ENCODE data around the gene GALNT18.

The GALNT18 gene

DNA sequence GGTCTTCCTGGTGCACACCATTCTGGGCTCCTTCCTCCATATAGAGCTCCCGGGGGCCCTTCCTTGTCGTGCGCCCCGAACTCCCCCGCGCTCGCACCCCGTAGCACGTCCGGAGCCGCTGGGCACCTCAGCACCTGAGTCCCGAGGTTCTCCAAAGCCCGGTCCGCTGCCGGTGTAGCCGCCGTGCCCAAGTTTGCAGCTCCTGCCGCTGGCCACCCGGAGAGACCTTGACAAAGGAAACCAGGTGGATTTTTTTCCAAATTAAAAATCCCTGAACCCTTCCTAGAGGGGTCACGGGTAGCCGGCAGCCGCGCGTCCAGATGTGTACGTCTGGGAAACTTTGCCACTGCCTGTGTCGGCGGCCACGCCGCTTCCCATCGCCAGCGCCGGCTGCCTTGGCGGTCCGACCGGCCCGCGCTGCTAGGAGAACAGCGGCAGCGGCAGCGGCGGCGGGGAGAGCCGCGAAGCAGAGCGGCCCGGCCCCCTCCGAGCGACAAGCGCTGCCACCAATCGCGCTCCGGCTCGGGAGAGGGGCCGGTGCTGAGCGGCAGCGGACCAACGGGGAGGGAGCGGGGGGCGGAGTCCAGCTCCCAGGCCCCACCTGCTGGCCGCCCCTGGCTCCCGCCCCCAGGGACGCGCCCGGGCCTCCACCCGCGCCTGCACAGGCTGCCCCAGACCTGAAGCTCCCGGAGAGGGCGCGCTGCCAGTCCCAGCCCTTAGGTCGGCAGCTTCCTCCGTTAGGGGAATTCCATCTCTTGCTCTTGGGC, at the start of gene GALNT18:
TSS of gene GALNT18 (minus strand) at position 433 of the 767 bp plus-strand sequence.
- ATAC-seq, result peak; percentile 89 to 90

DNA sequence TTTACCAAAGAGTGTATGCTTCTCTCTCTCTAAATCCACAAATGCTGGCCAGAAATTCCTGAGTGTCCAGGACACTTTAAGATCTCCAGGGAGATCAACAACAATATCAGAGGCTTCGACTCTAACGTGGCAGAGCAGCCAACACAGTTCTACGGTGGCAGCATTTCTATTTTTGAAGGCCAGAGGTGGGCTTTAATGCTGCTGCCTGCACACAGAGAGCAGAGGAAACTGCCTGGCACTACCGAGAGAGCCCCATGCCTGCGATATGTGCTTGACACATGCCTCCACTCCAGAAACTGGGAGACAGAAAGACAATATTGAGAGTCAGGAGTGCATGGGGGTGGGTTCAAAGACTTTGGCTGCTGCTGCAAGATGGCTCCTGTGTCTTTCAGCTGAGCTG, 48.8 kb upstream of the GALNT18 start:
- no peak for ATAC-seq

DNA sequence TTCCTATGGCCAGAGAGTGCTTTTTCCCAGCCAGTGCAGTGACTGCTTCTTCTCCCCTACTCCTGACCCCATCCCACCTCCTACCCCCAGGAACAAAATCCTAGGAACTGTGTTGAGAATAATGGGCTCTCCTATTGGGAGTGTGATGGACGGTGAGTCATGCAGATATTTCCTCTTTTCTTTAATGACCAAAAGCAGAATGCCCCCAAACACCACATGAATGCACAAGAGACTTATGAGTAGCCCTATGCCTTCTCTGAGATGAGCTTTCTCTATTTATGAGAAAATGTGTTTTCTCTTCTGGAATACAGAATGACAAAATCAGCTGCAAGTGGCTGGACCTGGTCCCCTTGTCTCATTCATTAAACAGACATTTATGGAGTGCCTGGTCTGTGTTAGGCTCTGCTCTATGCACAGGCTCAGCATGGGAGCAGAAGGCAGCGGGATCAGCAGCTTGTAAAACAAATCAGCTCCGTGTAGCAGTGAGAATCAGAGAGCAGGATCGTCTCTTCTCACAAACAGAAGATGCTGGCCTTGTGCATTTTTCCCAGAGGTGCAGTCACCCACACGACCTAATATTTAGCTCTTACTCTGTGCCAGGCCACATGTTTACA, 47.5 kb upstream of the GALNT18 start:
- ATAC-seq, result no peak

DNA sequence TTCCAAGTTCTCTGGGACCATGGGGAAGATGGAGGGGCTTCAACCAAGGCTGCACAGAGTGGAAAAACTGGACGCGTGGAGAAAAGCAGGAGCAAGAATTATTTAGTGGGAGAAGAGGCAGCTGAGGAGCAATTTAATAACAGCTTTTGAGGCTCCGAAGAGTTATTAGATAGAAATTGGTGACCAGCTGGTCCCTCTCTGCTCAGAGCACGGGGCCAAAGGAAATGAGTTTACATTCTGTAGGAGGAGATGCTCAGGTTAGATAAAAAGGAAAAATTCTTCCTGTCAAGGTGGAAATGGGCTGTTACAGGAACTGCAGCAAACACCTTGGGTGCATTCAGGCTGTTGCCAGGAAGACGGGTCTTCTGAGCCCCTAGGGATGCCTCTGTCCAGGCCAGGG, 47.0 kb upstream of the GALNT18 start:
- no peak for ATAC-seq

DNA sequence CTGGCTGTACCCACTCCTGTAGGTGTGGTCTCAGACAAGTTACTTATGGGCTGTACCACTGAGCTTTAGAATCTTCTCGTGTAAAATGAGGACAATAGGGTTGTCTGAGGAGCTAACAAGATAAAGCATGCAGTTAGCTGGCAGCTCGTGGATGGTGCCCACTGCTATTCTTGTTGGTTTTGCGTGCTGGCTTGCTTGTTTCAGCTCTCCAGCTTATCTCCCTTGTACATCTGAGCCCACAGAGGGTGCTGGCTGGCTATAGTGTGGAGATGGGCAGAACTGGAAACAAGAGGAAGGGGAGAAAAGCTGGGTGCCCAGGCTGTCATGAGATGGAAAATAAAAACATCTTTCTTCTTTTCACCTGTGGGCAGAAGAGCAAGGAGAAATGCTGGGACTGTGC, 46.5 kb upstream of the GALNT18 start:
- no peak for ATAC-seq

DNA sequence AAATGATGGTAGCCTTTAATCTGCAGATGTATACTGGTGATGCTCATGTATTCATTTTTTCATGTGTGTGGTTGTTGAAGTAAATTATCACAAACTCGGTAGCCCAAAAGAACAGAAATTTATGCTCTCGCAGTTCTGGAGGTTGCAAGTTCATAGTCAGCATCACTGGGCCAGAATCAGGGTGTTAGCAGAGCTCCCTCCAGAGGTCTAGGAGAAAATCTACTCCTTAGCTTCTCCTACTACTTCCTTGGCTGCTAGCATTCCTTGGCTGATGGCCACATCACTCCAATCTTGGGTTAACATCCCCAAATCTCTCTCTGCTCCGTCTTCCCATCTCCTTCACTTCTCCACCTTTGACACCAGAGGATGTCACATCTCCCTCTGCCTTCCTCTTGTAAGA, 45.3 kb upstream of the GALNT18 start:
- ATAC-seq, result no peak

DNA sequence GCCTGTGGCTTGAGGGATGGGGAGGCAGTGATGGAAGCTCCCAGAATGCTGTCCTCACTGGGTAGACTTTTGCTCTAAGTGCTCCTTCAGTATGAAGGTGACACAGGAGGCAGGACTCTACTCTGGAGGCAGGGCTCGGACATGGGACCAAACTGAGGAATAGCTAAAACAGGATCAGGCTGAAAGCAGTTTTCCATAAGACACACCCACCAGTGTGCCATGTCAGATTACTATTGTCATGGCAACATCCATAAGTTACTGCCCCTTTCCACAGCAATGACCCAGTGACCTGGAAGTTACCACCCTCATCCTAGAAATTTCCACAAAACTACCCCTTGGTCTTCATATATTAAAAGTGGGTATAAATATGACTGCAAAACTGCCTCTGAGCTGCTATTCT, 43.6 kb upstream of the GALNT18 start:
- ATAC-seq, result no peak

DNA sequence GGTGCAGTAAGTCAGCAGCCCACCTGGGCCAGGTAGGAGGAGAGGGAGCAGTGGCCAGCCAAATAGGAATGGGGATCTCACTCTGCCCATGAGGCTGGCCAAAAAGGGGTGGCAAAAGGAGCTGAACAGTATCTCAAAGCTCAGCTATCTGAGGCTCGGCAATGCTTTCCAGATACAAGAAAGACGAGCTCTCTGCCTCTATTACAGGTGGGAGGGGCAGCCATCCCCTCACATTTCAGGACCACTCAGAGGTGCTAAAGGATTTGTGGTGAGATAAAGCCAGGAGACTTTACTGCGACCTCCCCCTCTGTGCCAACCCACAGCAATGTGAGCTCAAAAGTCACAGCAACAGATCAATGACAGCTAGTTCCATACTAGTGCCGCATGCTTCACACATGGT, 42.1 kb upstream of the GALNT18 start:
- ATAC-seq, result no peak

DNA sequence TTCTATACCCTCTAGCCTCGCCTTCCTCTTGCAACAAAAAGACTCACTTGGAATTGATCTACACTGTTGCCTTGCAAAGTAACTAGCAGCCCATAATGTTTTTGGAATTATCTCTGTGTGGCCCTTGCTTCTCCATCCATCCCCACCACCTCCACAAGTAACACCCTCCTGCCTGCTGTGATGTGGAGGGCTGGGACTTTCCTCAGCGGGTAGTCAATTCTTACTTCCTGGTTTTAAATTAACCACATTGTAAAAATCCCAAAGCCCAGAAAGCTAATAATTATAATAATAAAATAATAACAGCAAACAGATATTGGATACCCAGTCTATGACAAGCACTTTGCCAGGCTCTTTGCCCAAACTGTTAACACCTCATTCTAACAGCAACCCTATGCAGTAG, 40.8 kb upstream of the GALNT18 start:
- ATAC-seq, result no peak

DNA sequence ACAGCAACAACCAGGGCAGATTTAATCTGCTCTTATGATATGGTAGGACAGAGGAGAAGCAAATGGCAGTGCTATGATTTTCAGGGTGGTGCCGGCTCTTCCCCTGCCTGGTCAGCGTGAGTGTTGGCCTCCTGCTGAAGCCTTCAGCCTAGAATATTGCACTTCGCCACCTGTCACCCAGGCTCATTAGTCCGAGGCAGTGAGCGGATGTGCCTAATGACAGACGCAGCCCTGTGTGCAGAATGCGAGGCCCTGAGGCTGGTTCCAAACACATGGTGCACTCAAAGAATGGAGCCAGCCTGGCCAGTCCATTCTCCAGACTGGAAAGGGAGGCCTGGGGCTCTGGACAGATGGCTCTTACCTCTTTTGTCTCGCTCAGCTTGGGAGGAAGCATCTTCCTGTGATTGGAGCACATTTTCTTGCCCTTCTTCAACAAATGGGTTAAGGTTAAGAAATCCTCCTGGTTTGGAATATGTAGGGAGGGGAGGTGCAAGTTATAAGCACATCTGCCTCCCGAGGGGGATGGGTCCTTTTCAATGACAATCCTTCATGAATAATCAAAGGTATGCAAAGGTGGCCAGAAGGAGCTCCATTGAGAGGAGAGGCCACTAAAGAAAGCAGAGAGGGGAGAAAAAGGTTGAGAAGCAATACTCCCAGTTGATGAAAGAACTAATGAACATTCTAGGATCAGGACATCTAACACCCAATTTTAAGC, 39.7 kb upstream of the GALNT18 start:
- no peak for ATAC-seq

DNA sequence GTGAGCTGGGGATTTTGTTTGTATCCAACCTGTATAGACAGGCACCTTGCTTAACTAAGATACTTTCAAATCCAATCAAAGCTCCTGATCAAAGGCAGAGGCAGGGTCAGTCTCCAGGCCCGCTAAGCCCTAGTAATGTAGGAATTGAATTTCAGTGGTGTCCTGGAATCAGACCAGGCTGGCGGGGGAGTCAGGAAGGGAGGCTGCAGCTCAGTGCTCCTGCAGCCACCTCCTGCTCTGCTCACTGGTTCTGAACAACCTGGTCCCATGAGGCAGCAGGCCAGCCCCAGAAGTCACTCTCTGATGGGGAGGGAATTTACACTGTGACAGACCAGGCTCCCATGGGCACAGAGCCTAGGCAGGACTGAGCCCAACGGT, 38.5 kb upstream of the GALNT18 start:
- no peak for ATAC-seq

DNA sequence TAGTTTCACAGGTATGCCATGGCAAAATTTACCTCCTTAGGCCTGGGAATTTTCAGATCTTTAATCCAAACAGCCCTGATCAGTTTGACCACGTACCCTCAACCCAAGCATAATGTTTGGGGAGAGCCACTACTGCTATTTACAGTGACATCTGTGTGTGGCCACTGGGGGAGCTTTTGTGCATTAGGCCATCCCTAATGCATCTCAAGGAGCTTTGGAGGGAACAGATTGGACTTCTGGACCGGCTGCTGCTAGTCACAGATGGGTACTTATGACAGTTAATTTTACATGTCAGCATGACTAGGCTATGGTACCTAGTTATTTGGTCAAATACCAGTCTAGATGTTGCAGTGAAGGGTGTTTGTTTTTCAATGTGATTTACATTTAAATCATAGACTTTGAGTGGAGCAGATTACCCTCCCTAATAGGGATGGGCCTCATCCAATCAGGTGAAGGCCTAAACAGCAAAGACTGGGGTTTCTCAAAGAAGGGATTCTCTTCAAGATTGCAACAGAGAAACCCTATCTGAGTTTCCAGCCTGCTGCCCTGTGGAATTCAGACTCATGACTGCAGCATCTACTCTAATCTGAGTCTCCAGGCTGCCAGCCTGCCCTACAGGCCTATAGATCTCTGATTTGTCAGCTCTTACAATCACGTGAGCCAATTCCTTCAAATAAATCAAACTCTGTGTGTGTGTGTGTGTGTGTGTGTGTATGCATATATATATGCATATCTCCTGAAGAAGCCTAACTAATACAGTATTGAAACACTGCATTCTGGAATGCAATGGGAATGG, 38.0 kb upstream of the GALNT18 start:
- ATAC-seq, result no peak

DNA sequence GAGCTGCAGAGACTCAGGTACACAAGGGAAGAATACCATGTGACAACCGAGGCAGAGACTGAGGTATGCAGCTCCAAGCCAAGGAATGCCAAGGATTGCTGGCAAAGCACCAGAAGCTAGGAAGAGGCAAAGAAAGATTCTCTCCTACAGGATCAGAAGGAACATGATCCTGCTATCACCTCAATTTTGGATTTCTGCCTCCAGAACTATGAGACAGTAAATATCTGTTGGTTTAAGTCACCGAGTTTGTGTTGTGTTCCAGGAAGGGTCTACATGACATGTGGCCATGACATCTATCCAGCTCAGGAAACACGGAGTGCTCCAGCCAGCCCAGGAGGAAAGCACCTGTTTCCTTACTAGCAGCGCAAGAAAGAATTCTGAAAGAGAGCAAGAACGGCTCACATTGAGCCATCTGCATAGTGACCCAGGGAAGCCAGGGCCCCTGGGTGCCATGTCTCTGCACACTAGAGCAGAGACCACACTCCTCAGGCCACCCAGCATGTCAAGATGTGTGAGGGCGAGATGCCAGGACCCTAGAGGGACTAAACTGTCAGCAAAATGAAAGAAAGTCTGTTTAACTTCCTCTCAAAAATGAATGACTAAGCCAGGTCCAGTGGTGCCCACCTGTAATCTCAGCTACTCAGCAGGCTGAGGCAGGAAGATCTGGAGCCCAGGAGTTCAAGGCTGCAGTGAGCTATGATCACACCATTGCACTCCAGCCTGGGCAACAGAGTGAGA, 35.6 kb upstream of the GALNT18 start:
- ATAC-seq, result no peak

DNA sequence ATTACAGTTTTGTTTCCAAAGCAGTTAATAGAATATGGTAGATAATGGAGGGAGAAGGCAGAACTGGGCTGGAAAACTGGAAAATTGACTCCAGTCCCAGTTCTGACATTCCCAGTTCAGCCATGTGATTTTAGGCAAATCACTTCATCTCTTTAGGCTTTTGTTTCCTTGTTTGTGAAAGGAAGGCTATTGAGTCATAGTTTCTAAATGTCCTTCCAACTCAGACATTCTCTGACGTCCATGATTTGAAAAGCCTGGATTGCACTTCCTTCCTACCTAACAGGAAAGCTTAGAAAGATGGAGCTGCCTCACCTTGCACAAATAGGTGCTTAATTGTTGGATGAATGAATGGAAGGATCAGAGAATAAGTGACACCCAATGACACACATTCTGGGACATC, 19.8 kb upstream of the GALNT18 start:
- ATAC-seq, result no peak

DNA sequence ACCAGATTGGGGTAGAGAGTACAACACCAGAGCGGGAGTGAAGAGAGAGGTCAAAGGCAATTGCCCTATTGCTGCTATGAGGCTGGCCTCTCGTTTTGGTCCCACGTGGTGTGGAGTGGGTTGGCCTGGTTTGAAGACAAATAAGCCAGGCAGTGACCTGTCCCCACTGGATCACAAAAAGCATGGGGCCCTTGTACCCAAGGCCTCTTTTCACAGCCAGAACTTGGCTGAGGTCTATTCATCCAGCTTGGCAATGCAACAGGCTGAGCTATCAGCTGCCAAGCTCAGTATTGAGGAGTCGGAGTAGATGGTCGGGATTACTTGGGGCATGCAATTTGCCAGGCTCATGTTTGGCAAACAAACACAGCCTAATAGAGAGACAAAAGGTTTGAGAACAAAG, 19.2 kb upstream of the GALNT18 start:
- no peak for ATAC-seq

DNA sequence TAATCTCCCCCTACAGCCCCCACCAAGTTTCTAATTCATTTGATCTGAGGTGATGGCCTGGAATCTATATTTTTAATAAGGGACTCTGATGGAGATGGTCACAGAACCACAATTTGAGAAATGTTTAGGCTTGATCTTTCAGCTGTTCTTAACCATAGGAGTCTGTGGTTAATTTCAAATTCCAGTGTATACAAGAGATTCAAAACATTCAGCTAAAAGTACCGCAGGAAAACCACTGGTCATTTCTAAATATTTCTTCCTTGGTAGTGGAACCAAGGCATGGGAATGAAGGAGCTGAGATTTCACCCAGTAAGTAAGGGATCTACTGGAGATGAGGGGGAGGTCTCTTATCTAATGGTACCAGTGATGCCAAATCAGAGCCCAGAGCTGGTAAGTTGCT, 18.3 kb upstream of the GALNT18 start:
- no peak for ATAC-seq

DNA sequence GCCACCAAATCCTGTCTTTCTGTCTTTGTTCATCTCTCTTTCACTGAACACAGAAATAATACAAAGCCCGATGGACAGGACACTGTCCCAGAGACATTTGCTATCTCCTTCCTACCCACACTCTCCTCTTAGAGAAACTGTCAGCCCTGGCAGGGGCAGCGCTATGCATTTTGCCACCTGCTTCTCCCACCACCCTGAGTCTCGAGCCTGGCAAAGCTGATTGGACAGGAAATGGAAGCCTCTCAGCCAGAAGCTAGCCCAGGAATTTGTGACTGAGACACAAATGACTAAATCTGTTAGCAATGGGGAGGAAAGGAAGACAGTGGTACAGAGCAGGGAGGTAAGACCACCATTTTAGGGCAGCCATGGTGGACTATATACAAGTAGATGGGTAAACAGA, 14.9 kb upstream of the GALNT18 start:
- ATAC-seq, result no peak

DNA sequence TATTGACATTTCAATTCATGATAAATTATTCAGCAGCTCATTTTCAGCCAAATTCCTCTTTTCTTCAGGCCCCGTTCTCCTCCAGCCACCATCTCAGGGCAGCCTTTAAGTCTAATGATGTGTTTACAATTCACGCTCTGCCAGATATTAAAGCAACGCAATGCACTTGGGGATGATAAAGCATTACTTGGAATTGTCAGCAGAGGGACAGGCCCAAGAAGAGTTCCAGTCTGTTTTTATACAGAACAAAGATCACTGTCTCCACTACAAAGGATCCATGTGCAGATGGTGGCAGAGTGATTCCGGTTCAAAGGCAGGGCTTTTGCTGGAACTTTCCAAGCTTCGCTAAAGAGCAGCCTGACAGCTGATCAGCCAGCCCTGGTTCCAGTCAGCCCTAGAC, 13.6 kb upstream of the GALNT18 start:
- ATAC-seq, result no peak

DNA sequence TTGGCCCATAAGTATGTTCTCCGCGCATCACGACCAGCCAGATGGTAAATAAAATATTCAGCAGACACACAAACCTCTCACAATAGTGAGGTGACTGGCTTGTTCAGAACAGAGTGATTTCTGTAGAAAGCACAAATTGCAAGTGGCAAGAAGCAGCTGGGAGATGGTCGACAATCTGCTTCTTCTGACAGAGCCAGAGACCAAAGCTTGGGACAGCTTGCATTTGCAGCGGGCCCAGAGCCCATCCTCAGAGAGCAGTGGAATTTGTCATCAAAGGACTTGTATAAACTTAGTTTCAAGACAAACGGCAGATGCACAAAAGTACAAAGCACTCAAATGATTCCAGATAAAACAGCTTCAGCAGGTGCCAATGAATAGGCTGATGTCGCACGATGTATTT, 7.6 kb upstream of the GALNT18 start:
- no peak for ATAC-seq

DNA sequence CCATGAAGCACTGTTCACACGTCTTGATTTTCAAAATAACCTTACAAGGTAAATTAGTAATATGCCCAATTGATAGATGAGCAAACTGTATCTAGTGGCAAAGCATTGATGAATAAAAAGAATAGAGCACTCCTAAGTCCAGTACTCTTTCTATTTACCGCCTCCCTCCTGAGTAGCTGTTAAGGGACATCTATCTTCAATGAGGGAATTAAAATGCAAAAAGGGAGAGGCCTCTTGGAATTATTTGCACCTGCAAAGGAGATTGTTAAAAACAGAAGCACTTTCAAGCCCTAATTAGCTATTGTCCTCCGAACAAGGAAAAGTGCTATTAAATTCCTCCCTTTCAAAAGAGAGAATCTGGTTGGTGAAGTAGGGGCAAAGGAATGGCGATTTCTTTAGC, 6.8 kb upstream of the GALNT18 start:
- no peak for ATAC-seq

DNA sequence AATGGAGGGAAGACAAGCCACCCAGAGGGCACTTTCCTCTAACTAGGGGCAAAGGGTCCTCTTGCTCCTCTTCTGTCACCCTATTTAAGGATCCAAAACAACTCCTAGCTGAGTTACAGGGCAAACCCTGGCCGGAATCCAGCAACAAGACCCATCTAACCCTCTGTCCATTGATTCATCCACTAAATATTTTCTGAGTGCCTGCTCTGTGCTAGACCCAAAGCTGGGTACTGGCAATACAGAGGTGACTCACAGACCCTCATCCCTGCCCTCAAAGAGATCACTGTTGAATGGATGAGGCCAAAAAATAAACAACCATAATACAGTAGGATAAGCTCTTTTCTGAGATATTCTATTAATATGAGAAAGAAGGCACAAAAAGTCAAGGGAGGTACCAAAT, 4.3 kb upstream of the GALNT18 start:
- no peak for ATAC-seq

DNA sequence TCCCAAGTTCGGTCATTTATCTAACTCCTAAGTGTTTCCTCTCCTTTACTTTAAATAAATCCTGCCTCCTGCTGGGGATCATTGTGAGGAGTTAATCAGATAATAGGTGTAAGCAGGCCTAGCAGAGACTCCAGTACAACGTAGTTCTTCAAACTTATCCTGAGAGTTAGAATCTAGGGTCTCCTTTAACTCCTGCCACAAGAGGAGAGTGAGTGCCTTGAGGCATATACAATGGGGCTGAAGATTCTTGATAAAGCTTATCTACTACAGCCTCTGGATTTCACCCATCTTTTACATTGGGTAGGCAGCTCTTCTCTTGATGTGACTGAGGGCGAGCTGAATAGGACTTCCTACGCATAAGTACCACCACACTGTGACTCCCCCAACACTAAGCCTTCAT, 3.1 kb upstream of the GALNT18 start:
- no peak for ATAC-seq

DNA sequence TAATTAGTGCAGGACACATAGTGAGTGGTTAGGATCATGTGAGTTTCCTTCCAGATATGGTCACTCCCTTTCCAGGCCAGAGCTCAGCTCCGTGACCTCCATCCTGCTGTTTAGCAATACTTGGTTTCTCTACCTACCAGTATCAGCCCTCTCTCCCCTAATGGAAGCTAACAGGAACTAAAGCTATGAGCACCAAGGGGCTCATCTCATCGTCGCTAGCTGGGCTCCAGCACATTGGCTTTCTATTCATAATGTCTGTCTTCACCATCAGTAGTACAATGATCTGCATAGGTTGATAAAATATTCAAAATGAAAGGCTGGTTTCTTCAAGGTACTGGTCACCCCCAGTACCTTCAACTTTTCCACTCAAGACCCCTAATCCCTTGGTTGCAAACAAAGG, 2.4 kb upstream of the GALNT18 start:
- no peak for ATAC-seq
